ENCODE data around the gene SLC38A5.

- TF ChIP-seq, protein P1, sequence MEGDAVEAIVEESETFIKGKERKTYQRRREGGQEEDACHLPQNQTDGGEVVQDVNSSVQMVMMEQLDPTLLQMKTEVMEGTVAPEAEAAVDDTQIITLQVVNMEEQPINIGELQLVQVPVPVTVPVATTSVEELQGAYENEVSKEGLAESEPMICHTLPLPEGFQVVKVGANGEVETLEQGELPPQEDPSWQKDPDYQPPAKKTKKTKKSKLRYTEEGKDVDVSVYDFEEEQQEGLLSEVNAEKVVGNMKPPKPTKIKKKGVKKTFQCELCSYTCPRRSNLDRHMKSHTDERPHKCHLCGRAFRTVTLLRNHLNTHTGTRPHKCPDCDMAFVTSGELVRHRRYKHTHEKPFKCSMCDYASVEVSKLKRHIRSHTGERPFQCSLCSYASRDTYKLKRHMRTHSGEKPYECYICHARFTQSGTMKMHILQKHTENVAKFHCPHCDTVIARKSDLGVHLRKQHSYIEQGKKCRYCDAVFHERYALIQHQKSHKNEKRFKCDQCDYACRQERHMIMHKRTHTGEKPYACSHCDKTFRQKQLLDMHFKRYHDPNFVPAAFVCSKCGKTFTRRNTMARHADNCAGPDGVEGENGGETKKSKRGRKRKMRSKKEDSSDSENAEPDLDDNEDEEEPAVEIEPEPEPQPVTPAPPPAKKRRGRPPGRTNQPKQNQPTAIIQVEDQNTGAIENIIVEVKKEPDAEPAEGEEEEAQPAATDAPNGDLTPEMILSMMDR (IDR thresholded peaks at IDR 0.05; ENCODE audit: low read length), result no peak
- TF ChIP-seq EZH2 (IDR thresholded peaks at IDR 0.05; ENCODE audit: borderline replicate concordance, low read length), result no peak
Observed at GRCh38 chrX:48491809-48492208, 21.7 kb upstream of the SLC38A5 start.
